K562 (cell line): Measurements from ENCODE around the gene IL4I1. TPM values are rescaled to one million over a fixed set of nuclear protein-coding genes. Genes with fewer than 3 reads are reported as not detected.

Experiments used
- ATF2 ChIP-seq: sonication (generic); formaldehyde crosslinking; IDR thresholded peaks from 2 replicates; pipeline ENCODE4 v1.8.1; 2022; ENCODE audit warnings: missing genetic modification reagents
- CHAMP1 ChIP-seq: fragments of 450-650 bp; IDR thresholded peaks from 2 replicates; pipeline ENCODE4 v1.6.1; 2016; ENCODE audit warnings: mild to moderate bottlenecking
- ERF ChIP-seq: fragments of 450-650 bp; formaldehyde crosslinking; IDR thresholded peaks from 2 replicates; pipeline ENCODE4 v1.4.0; 2020; ENCODE audit warnings: mild to moderate bottlenecking, mixed read lengths
- HMGXB4 ChIP-seq: sonication (generic); formaldehyde crosslinking; IDR thresholded peaks from 2 replicates; pipeline ENCODE4 v1.8.1; 2023; ENCODE audit warnings: mild to moderate bottlenecking, missing genetic modification reagents
- JUN ChIP-seq, 2 experiments: sonication (generic) in 1 of 2; formaldehyde crosslinking in 1 of 2; IDR thresholded peaks; 2 replicates each; pipeline versions ENCODE4 v1.6.1 to v1.8.0; 2012 to 2022; ENCODE audit warnings: borderline replicate concordance in 2 of 2, mild to moderate bottlenecking in 2 of 2, improper control_type of control experiment in 1 of 2, low read depth in 1 of 2, low read length in 1 of 2, missing genetic modification reagents in 1 of 2
- L3MBTL2 ChIP-seq: fragments of 450-650 bp; IDR thresholded peaks from 2 replicates; pipeline ENCODE4 v1.6.1; 2016; ENCODE audit warnings: mild to moderate bottlenecking, moderate library complexity
- MCM5 ChIP-seq: fragments of 450-650 bp; IDR thresholded peaks from 2 replicates; pipeline ENCODE4 v1.6.1; 2016; ENCODE audit warnings: low read depth
- MTF1 ChIP-seq: fragments of 250-450 bp; sonication (Bioruptor Pico); IDR thresholded peaks from 2 replicates; pipeline ENCODE4 v1.9.0; 2021; ENCODE audit warnings: moderate library complexity, mild to moderate bottlenecking, inconsistent platforms, borderline replicate concordance
- TARDBP ChIP-seq: fragments of 450-650 bp; IDR thresholded peaks from 2 replicates; pipeline ENCODE4 v1.6.1; 2016
- ZBTB49 ChIP-seq: sonication (generic); formaldehyde crosslinking; IDR thresholded peaks from 2 replicates; pipeline ENCODE4 v1.8.0; 2022; ENCODE audit warnings: missing genetic modification reagents, mild to moderate bottlenecking, borderline replicate concordance
- ZKSCAN1 ChIP-seq: fragments of 150-350 bp; IDR thresholded peaks from 2 replicates; pipeline ENCODE4 v1.6.1; 2016; ENCODE audit warnings: low read depth, low read length
- ZNF140 ChIP-seq: fragments of 250-450 bp; sonication (Bioruptor Pico); IDR thresholded peaks from 2 replicates; pipeline ENCODE4 v1.8.0; 2021; ENCODE audit warnings: moderate library complexity, mild to moderate bottlenecking, inconsistent platforms
- ZNF174 ChIP-seq: fragments of 250-450 bp; sonication (Bioruptor Pico); IDR thresholded peaks from 2 replicates; pipeline ENCODE4 v1.4.0; 2020; ENCODE audit warnings: mild to moderate bottlenecking
- ZNF212 ChIP-seq: fragments of 450-650 bp; formaldehyde crosslinking; IDR thresholded peaks from 2 replicates; pipeline ENCODE4 v1.4.0; 2020; ENCODE audit warnings: mild to moderate bottlenecking
- ZNF3 ChIP-seq: fragments of 250-450 bp; sonication (Bioruptor Pico); IDR thresholded peaks from 2 replicates; pipeline ENCODE4 v1.5.0; 2021; ENCODE audit warnings: mild to moderate bottlenecking, moderate library complexity
- ZNF384 ChIP-seq: IDR thresholded peaks from 2 replicates; pipeline ENCODE4 v1.6.1; 2012; ENCODE audit warnings: low read depth, low read length, improper control_type of control experiment
- polyA plus RNA-seq, 8 experiments: library from polyadenylated mRNA; depleted of rRNA in 4 of 8; stranded (reverse) in 5 of 8; unstranded in 3 of 8; fragments of >200 nt; fragmentation: Nextera tagmentation in 2 of 8; fragmentation: Illumina TruSeq in 1 of 8; extraction: Ambion mirVana in 2 of 8; extraction: Trizol in 1 of 8; gene quantifications; 2 replicates each; pipeline versions ENCODE4 v1.2.1 to v1.2.3, GENCODE V29; 2011 to 2014; ENCODE audit warnings: inconsistent platforms in 1 of 8, missing spikeins in 1 of 8
- total RNA-seq, 7 experiments: library from RNA; depleted of rRNA in 6 of 7; stranded (reverse); fragments of >200 nt in 6 of 7; fragmentation: Illumina TruSeq in 2 of 7; extraction: Trizol in 2 of 7; gene quantifications; 2 replicates each; pipeline versions ENCODE4 v1.2.1 to v1.2.3, GENCODE V29; 2011 to 2021; ENCODE audit warnings: low replicate concordance in 1 of 7

Gene IL4I1
- total and polyA plus RNA-seq, 9 of the 15 experiments (the other 6 are each of a cell fraction or from before 2014, with no cell fraction given), result 0.06 to 0.95 (median 0.43) TPM; not detected in 2

DNA sequence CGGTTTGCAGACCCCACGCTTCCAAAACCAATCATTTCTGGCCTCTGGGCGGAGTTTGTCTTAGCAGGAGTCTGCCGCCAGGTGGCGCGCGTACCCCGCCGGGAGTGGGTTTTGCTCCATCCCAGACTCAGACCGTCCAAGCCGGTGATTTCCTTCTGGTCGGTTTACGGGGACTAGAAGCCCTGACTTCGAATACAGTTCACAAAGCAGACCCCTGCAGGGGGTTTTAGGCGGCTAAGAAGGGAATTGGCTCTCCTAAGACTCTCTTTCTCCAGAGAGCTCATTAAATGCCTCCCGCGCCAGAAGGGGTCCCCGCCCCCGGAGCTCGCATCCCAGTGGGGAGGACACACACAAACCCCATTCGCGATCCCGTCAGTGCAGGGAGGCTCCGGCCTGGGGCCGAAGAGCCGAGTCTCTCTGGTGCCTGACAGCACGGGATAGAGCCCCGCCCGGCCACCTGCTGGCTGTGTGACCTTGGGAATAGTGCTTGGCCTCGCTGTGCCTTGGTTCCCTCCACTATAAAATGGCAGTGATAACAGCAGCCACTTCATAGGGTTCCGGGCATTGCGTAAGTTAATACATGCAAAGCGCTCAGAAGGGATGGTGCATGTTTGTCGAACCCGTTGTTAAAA is 41.2 kb upstream of the IL4I1 start (continued):
- TF ChIP-seq MTF1 (CRISPR knock-in tag), result no peak
- no peak for TF ChIP-seq ERF
- TF ChIP-seq ZNF3, result no peak
- TF ChIP-seq ZKSCAN1, result 0 out of 2 replicates have a peak, but pooled peaks have one; percentile 15
- no peak for TF ChIP-seq CHAMP1
- TF ChIP-seq JUN (IDR thresholded peaks at IDR 0.05; ENCODE audit: borderline replicate concordance, low read depth, low read length), result no peak
- no peak for TF ChIP-seq JUN (CRISPR knock-in tag; IDR thresholded peaks at IDR 0.05; ENCODE audit: borderline replicate concordance)
- TF ChIP-seq L3MBTL2, result 0 out of 2 replicates have a peak, but pooled peaks have one; percentile 25
- TF ChIP-seq ZNF140, result no peak
- no peak for TF ChIP-seq ZNF174 (CRISPR knock-in tag)
- TF ChIP-seq ATF2, result no peak
- TF ChIP-seq HMGXB4 (CRISPR knock-in tag), result peak; percentile 65; the same call in 1 of the 2 replicates
- no peak for TF ChIP-seq ZBTB49
- no peak for TF ChIP-seq ZNF212 (CRISPR knock-in tag)
- no peak for TF ChIP-seq ZNF384
- TF ChIP-seq MCM5, result no peak
- TF ChIP-seq TARDBP, result 0 out of 2 replicates have a peak, but pooled peaks have one; percentile 29
